ENCODE measurements around the gene SLC12A7. TPM values are rescaled to one million over a fixed set of nuclear protein-coding genes. Genes with fewer than 3 reads are reported as not detected.
A peak's percentile ranks its signal among the peaks of the same experiment; 100 is the strongest.

The SLC12A7 gene
- total RNA-seq, 2 donors from 2014 or later, result 58.9 to 61.6 TPM

DNA sequence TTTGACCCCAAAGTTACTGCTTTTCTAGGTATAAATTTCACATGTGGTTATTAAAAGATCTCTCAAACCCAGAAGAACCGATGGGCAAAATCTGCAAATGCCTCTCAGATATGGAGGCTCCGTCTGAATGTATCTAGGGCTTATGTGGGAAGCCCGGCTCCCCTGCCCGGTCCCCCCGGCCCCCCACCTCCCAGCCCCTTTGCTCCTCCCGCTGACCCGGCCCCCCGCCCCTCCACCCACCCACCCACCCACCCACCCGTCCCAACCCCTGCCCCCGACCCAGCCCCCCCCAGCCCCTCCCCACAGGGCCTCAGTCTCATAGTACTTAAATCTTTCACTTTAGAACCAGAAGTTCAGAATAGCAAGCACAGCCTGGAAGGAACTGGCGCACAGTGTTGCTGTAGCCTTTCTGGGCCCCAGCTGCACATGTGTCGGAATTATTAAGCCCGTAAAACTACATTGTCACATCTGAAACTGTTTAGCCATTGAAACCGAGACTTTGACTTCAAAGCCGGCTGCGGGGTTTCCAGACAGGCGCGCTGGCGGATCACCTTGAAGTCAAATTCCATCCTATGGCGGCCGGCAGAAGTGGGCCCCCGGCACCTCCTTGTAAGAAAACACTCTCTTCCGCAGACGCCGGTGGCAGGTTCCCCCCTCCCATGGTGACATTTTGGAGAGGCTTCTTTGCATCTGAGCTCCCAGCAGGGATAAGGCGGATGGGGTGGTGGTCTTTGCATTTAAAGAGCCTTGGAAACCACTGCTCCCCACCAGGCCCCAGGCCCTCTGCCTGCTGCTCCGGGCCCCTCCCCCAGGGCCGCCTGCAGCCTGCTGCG lies 90.5 kb downstream of the SLC12A7 start:
- no peaks in the 10 kb centered on the region for H3K9me3 ChIP-seq (ENCODE audit: control insufficient read depth, low read length)
- no peak for TF ChIP-seq CTCF (conservative IDR thresholded peaks at IDR 0.05)
- no peaks in the 10 kb centered on the region for H3K36me3 Mint-ChIP-seq (ENCODE audit: low read depth)
- no peaks in the 10 kb centered on the region for H3K27me3 ChIP-seq (ENCODE audit: control insufficient read depth, insufficient read depth, low read length, poor library complexity, severe bottlenecking)
- H3K4me3 Mint-ChIP-seq, result no peak overlapping the region
- no peak overlapping the region for H3K9ac ChIP-seq (ENCODE audit: extremely low read depth, low read length, poor library complexity, severe bottlenecking)
- WGBS, 2 experiments (ENCODE audit: insufficient coverage in 1 of 2, insufficient read length in 1 of 2), result 39 to 58% methylated on average over 13 to 20 of the region's 29 CpGs
- DNase-seq, result peak; percentile 86
- H3K4me3 ChIP-seq (ENCODE audit: low read length), result no peak overlapping the region
- H3K27me3 Mint-ChIP-seq (ENCODE audit: insufficient read depth), result no peaks in the 10 kb centered on the region
- no peaks in the 10 kb centered on the region for H3K36me3 ChIP-seq (ENCODE audit: control insufficient read depth, insufficient read depth, low read length)
- peak overlapping the region; percentile 86 for H3K27ac ChIP-seq (ENCODE audit: low read depth, low read length)
- peaks cover 8% of the 10 kb centered on the region for H3K4me1 Mint-ChIP-seq
- peaks cover 2% of the 10 kb centered on the region for H3K9me3 Mint-ChIP-seq
- H3K27ac Mint-ChIP-seq, result no peak overlapping the region
- no peaks in the 10 kb centered on the region for H3K4me1 ChIP-seq (ENCODE audit: control insufficient read depth, insufficient read depth, low read length)

GRCh38 chr5:1020452-1020961 lies 91.4 kb downstream of the SLC12A7 start:
- no peak for DNase-seq
- peaks cover 1% of the 10 kb centered on the region for H3K9me3 Mint-ChIP-seq

More at GRCh38 chr5:1020452-1020961, 91.4 kb downstream of the SLC12A7 start:
- Histone ChIP-seq H3K27me3 (ENCODE audit: control insufficient read depth, insufficient read depth, low read length, poor library complexity, severe bottlenecking) (no peaks in the 10 kb centered on the region), H3K4me3 (ENCODE audit: low read length) (no peak overlapping the region), H3K36me3 (ENCODE audit: control insufficient read depth, insufficient read depth, low read length) (no peaks in the 10 kb centered on the region), H3K9me3 (ENCODE audit: control insufficient read depth, low read length) (no peaks in the 10 kb centered on the region), H3K9ac (ENCODE audit: extremely low read depth, low read length, poor library complexity, severe bottlenecking) (no peak overlapping the region), H3K4me1 (ENCODE audit: control insufficient read depth, insufficient read depth, low read length) (no peaks in the 10 kb centered on the region), H3K27ac (ENCODE audit: low read depth, low read length) (peak overlapping the region; percentile 66)
- TF ChIP-seq CTCF (conservative IDR thresholded peaks at IDR 0.05), result no peak
- H3K36me3 Mint-ChIP-seq (ENCODE audit: low read depth), result no peaks in the 10 kb centered on the region
- no peaks in the 10 kb centered on the region for H3K27me3 Mint-ChIP-seq (ENCODE audit: insufficient read depth)
- H3K4me3 Mint-ChIP-seq, result no peak overlapping the region
- WGBS, 2 experiments (ENCODE audit: insufficient coverage in 1 of 2, insufficient read length in 1 of 2), result 76 to 78% methylated on average over 6 to 16 of the region's 16 CpGs
- H3K27ac Mint-ChIP-seq, result no peak overlapping the region
- peaks cover 8% of the 10 kb centered on the region for H3K4me1 Mint-ChIP-seq

Data from endodermal cell (in vitro differentiated cells).